Progenitor cell of endocrine pancreas (in vitro differentiated cells): ENCODE data around the gene GARIN1A. TPM values are rescaled to one million over a fixed set of nuclear protein-coding genes. Genes with fewer than 3 reads are reported as not detected.
"Not testable (repeated sequence)": the region's sequence is repeated elsewhere in the genome, so short reads cannot be mapped to it uniquely, and the experiment has no call there.

Experiments used
- DNase-seq: peaks from one replicate; pipeline ENCODE4 v3.0.0; 2021; ENCODE audit warnings: low spot score; ENCODE audit not compliant: unreplicated experiment
- H3K27ac Mint-ChIP-seq: 2 replicates; pipeline ENCODE4 v1.8.0; 2021; ENCODE audit warnings: mild to moderate bottlenecking, moderate library complexity, mixed read lengths
- H3K27me3 Mint-ChIP-seq: 2 replicates; pipeline ENCODE4 v1.8.0; 2021; ENCODE audit warnings: mixed read lengths
- H3K36me3 Mint-ChIP-seq: 2 replicates; pipeline ENCODE4 v1.8.0; 2022; ENCODE audit warnings: mixed read lengths; ENCODE audit not compliant: insufficient read depth
- H3K4me1 Mint-ChIP-seq: 2 replicates; pipeline ENCODE4 v1.8.0; 2021; ENCODE audit warnings: low read depth, mixed read lengths
- H3K4me3 Mint-ChIP-seq: 2 replicates; pipeline ENCODE4 v1.8.0; 2021; ENCODE audit warnings: low read depth, mild to moderate bottlenecking, moderate library complexity, mixed read lengths
- H3K9me3 Mint-ChIP-seq: 2 replicates; pipeline ENCODE4 v1.8.0; 2021; ENCODE audit warnings: low read depth, mixed read lengths
- CTCF ChIP-seq: fragments of 200-600 bp; sonication (generic); IDR thresholded peaks from one replicate; pipeline ENCODE4 v1.5.0; 2021; ENCODE audit warnings: antibody characterized with exemption, mild to moderate bottlenecking; ENCODE audit not compliant: unreplicated experiment
- total RNA-seq: library from RNA; stranded (reverse); gene quantifications from 2 replicates; pipeline ENCODE4 v1.2.1, GENCODE V29; 2021

The GARIN1A gene
- total RNA-seq, 1 donor from 2014 or later, result 5.1 TPM

DNA sequence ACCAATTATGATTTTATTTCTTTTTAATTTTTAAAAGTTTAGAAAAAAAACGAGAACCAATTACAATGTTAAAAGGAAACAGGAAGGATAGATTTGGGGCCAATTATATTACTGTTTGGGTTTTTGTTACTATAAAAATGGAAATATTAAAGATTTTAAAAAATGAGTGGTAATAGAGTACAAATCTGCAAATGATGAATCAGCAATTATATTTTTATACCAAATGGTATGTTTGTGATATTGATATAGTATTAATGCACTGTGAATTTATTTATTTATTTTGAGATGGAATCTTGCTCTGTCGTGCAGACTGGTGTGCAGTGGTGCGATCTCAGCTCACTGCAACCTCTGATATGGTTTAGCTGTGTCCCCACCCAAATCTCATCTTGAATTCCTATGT, 11.5 kb upstream of the GARIN1A start:
- Mint-ChIP-seq H3K27ac (no peak overlapping the region), H3K4me3 (no peak overlapping the region), H3K36me3 (peaks cover 32% of the 10 kb centered on the region), H3K9me3 (peaks cover 17% of the 10 kb centered on the region), H3K27me3 (no peaks in the 10 kb centered on the region), H3K4me1 (no peaks in the 10 kb centered on the region)
- DNase-seq, result no peak
- TF ChIP-seq CTCF, result no peak

GRCh38 chr7:128661446-128661845, 10.6 kb upstream of the GARIN1A start:
- Mint-ChIP-seq H3K36me3 (peaks cover 33% of the 10 kb centered on the region), H3K27me3 (no peaks in the 10 kb centered on the region), H3K4me1 (no peaks in the 10 kb centered on the region), H3K9me3 (peaks cover 17% of the 10 kb centered on the region), H3K4me3 (no peak overlapping the region), H3K27ac (peak overlapping the region; percentile 38)
- DNase-seq, result no peak
- no peak for TF ChIP-seq CTCF

- no peak for DNase-seq
- Mint-ChIP-seq H3K36me3 (peaks cover 34% of the 10 kb centered on the region), H3K27ac (no peak overlapping the region), H3K4me1 (no peaks in the 10 kb centered on the region), H3K4me3 (no peak overlapping the region), H3K9me3 (peaks cover 17% of the 10 kb centered on the region), H3K27me3 (no peaks in the 10 kb centered on the region)
- TF ChIP-seq CTCF, result no peak
These were observed 10.0 kb upstream of the GARIN1A start for GRCh38 chr7:128662091-128662490.

DNA sequence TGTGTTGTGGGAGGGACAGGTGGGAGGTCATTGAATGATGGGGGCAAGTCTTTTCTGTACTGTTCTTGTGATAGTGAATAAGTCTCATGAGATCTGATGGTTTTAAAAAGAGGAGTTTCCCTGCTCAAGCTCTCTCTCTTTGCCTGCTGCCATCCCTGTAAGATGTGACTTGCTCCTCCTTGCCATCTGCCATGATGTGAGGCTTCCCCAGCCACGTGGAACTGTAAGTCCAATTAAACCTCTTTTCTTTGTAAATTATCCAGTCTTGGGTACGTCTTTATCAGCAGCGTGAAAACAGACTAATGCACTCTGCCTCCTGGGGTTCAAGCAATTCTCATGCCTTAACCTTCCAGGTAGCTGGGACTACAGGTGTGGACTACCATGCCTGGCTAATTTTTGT, 8.9 kb upstream of the GARIN1A start:
- not testable (repeated sequence) for H3K27me3 Mint-ChIP-seq, H3K27ac Mint-ChIP-seq, H3K4me3 Mint-ChIP-seq

DNA sequence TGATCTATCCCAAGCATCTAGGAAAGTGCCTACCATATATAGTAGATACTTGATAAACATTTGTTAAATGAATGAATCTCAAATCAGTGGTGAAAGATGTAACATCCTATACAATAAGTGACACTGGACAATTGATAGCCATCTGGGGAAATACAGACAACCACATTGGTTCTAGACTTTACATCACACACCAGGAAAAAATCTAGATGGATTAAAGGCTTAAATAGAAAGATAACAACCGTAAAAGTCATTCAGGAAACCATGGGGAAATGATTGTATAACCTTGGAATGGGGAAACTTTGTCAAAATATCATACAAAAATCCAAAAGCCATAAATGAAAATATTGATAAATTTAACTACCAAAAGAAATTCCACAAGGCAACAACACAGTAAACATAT, 7.0 kb upstream of the GARIN1A start:
- no peaks in the 10 kb centered on the region for H3K4me1 Mint-ChIP-seq
- H3K27ac Mint-ChIP-seq, result no peak overlapping the region
- peaks cover 33% of the 10 kb centered on the region for H3K36me3 Mint-ChIP-seq
- no peaks in the 10 kb centered on the region for H3K27me3 Mint-ChIP-seq
- no peak for DNase-seq
- no peak overlapping the region for H3K4me3 Mint-ChIP-seq
- TF ChIP-seq CTCF, result no peak
- peaks cover 17% of the 10 kb centered on the region for H3K9me3 Mint-ChIP-seq

More for the DNA sequence above, 8.9 kb upstream of the GARIN1A start:
- not testable (repeated sequence) for H3K4me1 Mint-ChIP-seq, DNase-seq
- Mint-ChIP-seq H3K9me3 (peaks cover 17% of the 10 kb centered on the region), H3K36me3 (peaks cover 35% of the 10 kb centered on the region)

GRCh38 chr7:128666200-128666599, 5.9 kb upstream of the GARIN1A start:
- H3K4me1 Mint-ChIP-seq, result no peaks in the 10 kb centered on the region
- no peak for DNase-seq
- H3K27me3 Mint-ChIP-seq, result no peaks in the 10 kb centered on the region
- TF ChIP-seq CTCF, result peak; percentile 31
- H3K4me3 Mint-ChIP-seq, result no peak overlapping the region
- H3K9me3 Mint-ChIP-seq, result peaks cover 13% of the 10 kb centered on the region
- H3K27ac Mint-ChIP-seq, result no peak overlapping the region
- peaks cover 25% of the 10 kb centered on the region for H3K36me3 Mint-ChIP-seq
